GM19099 (cell line): ENCODE data around the gene ATP6V0B.

ENCODE experiments used
- POLR2A ChIP-seq: IDR thresholded peaks from 3 replicates; pipeline ENCODE4 v1.6.1; 2011; ENCODE audit warnings: low read depth; ENCODE audit not compliant: insufficient read length; ENCODE audit errors: extremely low read depth

The ATP6V0B gene

GRCh38 chr1:43994794-43995790, 20.3 kb downstream of the ATP6V0B start:
- TF ChIP-seq POLR2A = no peak

- no peak for TF ChIP-seq POLR2A
Measured at GRCh38 chr1:43995984-43996732, 21.4 kb downstream of the ATP6V0B start.

GRCh38 chr1:43996733-43997115, 22.0 kb downstream of the ATP6V0B start:
- no peak for TF ChIP-seq POLR2A

GRCh38 chr1:43997295-43997999, 22.7 kb downstream of the ATP6V0B start:
- no peak for TF ChIP-seq POLR2A

- TF ChIP-seq POLR2A = no peak
Measured at GRCh38 chr1:43998000-43998378, 23.2 kb downstream of the ATP6V0B start.

GRCh38 chr1:43999455-43999854, 24.7 kb downstream of the ATP6V0B start:
- TF ChIP-seq POLR2A = no peak

- TF ChIP-seq POLR2A = no peak
Measured at GRCh38 chr1:44000122-44000665, 25.4 kb downstream of the ATP6V0B start.

- no peak for TF ChIP-seq POLR2A
Measured at GRCh38 chr1:44002165-44002564, 27.4 kb downstream of the ATP6V0B start.

- TF ChIP-seq POLR2A = no peak
Measured at GRCh38 chr1:44002606-44003157, 27.9 kb downstream of the ATP6V0B start.

- TF ChIP-seq POLR2A = no peak
Measured at GRCh38 chr1:44008259-44008658, 33.5 kb downstream of the ATP6V0B start.

- no peak for TF ChIP-seq POLR2A
Measured at GRCh38 chr1:44010935-44011471, 36.2 kb downstream of the ATP6V0B start.

- TF ChIP-seq POLR2A = no peak
Measured at GRCh38 chr1:44012404-44012803, 37.6 kb downstream of the ATP6V0B start.

GRCh38 chr1:44012941-44013609, 38.3 kb downstream of the ATP6V0B start:
- no peak for TF ChIP-seq POLR2A

- no peak for TF ChIP-seq POLR2A
Measured at GRCh38 chr1:44013949-44014348, 39.2 kb downstream of the ATP6V0B start.
